HepG2 (cell line): ENCODE results near the gene MTFR1L. TPM values are rescaled to one million over a fixed set of nuclear protein-coding genes. Genes with fewer than 3 reads are reported as not detected.

Experiments used
- CHD2 ChIP-seq: IDR thresholded peaks from 2 replicates; pipeline ENCODE4 v1.6.1; 2011; ENCODE audit warnings: low read depth, low read length, improper control_type of control experiment
- FOXO4 ChIP-seq: sonication (generic); formaldehyde crosslinking; conservative IDR thresholded peaks from 2 replicates; pipeline ENCODE4 v1.8.1; 2023; ENCODE audit warnings: missing genetic modification reagents
- HMG20B ChIP-seq: conservative IDR thresholded peaks from 2 replicates; pipeline ENCODE4 v1.6.1; 2016; ENCODE audit warnings: missing genetic modification reagents, missing compliant biosample characterization
- HNRNPK ChIP-seq: fragments of 200-400 bp; formaldehyde crosslinking; IDR thresholded peaks from 2 replicates; pipeline ENCODE4 v1.6.1; 2018; ENCODE audit warnings: low read length, low read depth, moderate library complexity, mild to moderate bottlenecking; ENCODE audit not compliant: poor library complexity, severe bottlenecking
- KDM1A ChIP-seq: IDR thresholded peaks from 2 replicates; pipeline ENCODE4 v1.6.1; 2016; ENCODE audit warnings: missing compliant biosample characterization
- KLF16 ChIP-seq, 2 experiments: sonication (generic) in 1 of 2; formaldehyde crosslinking in 1 of 2; IDR thresholded peaks; 2 replicates each; pipeline versions ENCODE4 v1.6.1 to v1.8.0; 2016 to 2023; ENCODE audit warnings: missing genetic modification reagents in 2 of 2, missing compliant biosample characterization in 1 of 2
- NFYC ChIP-seq: IDR thresholded peaks from 2 replicates; pipeline ENCODE4 v1.6.1; 2016; ENCODE audit warnings: missing genetic modification reagents, missing compliant biosample characterization
- NR3C1 ChIP-seq: sonication (generic); formaldehyde crosslinking; IDR thresholded peaks from 2 replicates; pipeline ENCODE4 v1.4.0; 2020; ENCODE audit warnings: missing genetic modification reagents
- POLR2A ChIP-seq, 2 experiments: IDR thresholded peaks; 2 replicates each; pipeline ENCODE4 v1.6.1; 2011; ENCODE audit warnings: low read depth in 2 of 2, low read length in 2 of 2, mild to moderate bottlenecking in 1 of 2, moderate library complexity in 1 of 2; ENCODE audit not compliant: insufficient read depth in 1 of 2
- SOX5 ChIP-seq: IDR thresholded peaks from 2 replicates; pipeline ENCODE4 v1.6.1; 2016; ENCODE audit warnings: borderline replicate concordance
- ZBTB26 ChIP-seq: IDR thresholded peaks from 2 replicates; pipeline ENCODE4 v1.6.1; 2016; ENCODE audit warnings: missing compliant biosample characterization, missing genetic modification reagents, borderline replicate concordance
- ZBTB3 ChIP-seq: sonication (generic); formaldehyde crosslinking; IDR thresholded peaks from 2 replicates; pipeline ENCODE4 v1.4.0; 2020; ENCODE audit warnings: low read depth, mild to moderate bottlenecking, moderate library complexity, missing genetic modification reagents, borderline replicate concordance
- ZBTB33 ChIP-seq: sonication (generic); formaldehyde crosslinking; IDR thresholded peaks from 2 replicates; pipeline ENCODE4 v1.4.0; 2020; ENCODE audit warnings: missing genetic modification reagents
- ZBTB7B ChIP-seq: sonication (generic); formaldehyde crosslinking; IDR thresholded peaks from 2 replicates; pipeline ENCODE4 v1.4.0; 2020; ENCODE audit warnings: missing genetic modification reagents
- ZFY ChIP-seq: sonication (generic); formaldehyde crosslinking; IDR thresholded peaks from 2 replicates; pipeline ENCODE4 v1.4.0; 2020; ENCODE audit warnings: missing genetic modification reagents
- ZNF44 ChIP-seq: sonication (generic); formaldehyde crosslinking; IDR thresholded peaks from 2 replicates; pipeline ENCODE4 v1.5.1; 2020; ENCODE audit warnings: mild to moderate bottlenecking, missing genetic modification reagents
- ZNF496 ChIP-seq: sonication (generic); formaldehyde crosslinking; IDR thresholded peaks from 2 replicates; pipeline ENCODE4 v1.8.1; 2023; ENCODE audit warnings: mild to moderate bottlenecking, moderate library complexity, missing genetic modification reagents; ENCODE audit not compliant: insufficient replicate concordance
- ZNF569 ChIP-seq: sonication (generic); formaldehyde crosslinking; IDR thresholded peaks from 2 replicates; pipeline ENCODE4 v1.5.0; 2020; ENCODE audit warnings: mild to moderate bottlenecking, missing genetic modification reagents, moderate library complexity, borderline replicate concordance
- polyA plus RNA-seq, 8 experiments: library from polyadenylated mRNA; depleted of rRNA in 3 of 8; stranded (reverse) in 7 of 8; unstranded in 1 of 8; fragments of >200 nt; fragmentation: Illumina TruSeq in 4 of 8; extraction: Trizol in 4 of 8; gene quantifications; 2 replicates each; pipeline versions ENCODE4 v1.2.1 to v1.2.3, GENCODE V29; 2011 to 2016; ENCODE audit warnings: low read depth in 4 of 8, missing spikeins in 1 of 8, mixed read lengths in 1 of 8; ENCODE audit not compliant: insufficient read depth in 1 of 8
- total RNA-seq, 5 experiments: library from RNA; depleted of rRNA; stranded (reverse); fragments of >200 nt; fragmentation: Illumina TruSeq; extraction: Trizol; gene quantifications; 2 replicates each; pipeline ENCODE4 v1.2.3, GENCODE V29; 2016; ENCODE audit warnings: low read depth in 1 of 5
- TF ChIP-seq, protein P1 (sequence below): sonication (generic); formaldehyde crosslinking; IDR thresholded peaks from 2 replicates; pipeline ENCODE4 v1.5.1; 2020; ENCODE audit warnings: missing genetic modification reagents, mild to moderate bottlenecking, borderline replicate concordance
- TF ChIP-seq, protein P2 (sequence below): sonication (generic); formaldehyde crosslinking; IDR thresholded peaks from 2 replicates; pipeline ENCODE4 v1.4.0; 2020; ENCODE audit warnings: missing genetic modification reagents, borderline replicate concordance

MTFR1L gene
- total and polyA plus RNA-seq, 2 of the 13 experiments (the other 11 are each of a cell fraction or from before 2014, with no cell fraction given) = 38.0 to 55.7 TPM

GRCh38 chr1:25821112-25821476 lies 1.3 kb downstream of the MTFR1L start (continued):
- TF ChIP-seq ZBTB33 (CRISPR knock-in tag) = no peak
- no peak for TF ChIP-seq ZBTB3 (CRISPR knock-in tag)
- no peak for TF ChIP-seq CHD2
- no peak; the same call in 1 of the 2 replicates for TF ChIP-seq ZFY (CRISPR knock-in tag)
- TF ChIP-seq ZNF44 = no peak
- no peak for TF ChIP-seq SOX5 (CRISPR knock-in tag)
- no peak for TF ChIP-seq KDM1A (CRISPR knock-in tag)
- TF ChIP-seq KLF16 (CRISPR knock-in tag; IDR thresholded peaks at IDR 0.05) = 0 out of 4 replicates have a peak, but pooled peaks of 1 of the 2 experiments have one; percentile 30
- no peak for TF ChIP-seq NFYC (CRISPR knock-in tag)
- no peak for TF ChIP-seq HMG20B
- TF ChIP-seq HNRNPK = no peak
- 0 out of 2 replicates have a peak, but pooled peaks have one; percentile 36 for TF ChIP-seq FOXO4
- TF ChIP-seq ZNF569 (CRISPR knock-in tag) = no peak
- TF ChIP-seq, protein P1, sequence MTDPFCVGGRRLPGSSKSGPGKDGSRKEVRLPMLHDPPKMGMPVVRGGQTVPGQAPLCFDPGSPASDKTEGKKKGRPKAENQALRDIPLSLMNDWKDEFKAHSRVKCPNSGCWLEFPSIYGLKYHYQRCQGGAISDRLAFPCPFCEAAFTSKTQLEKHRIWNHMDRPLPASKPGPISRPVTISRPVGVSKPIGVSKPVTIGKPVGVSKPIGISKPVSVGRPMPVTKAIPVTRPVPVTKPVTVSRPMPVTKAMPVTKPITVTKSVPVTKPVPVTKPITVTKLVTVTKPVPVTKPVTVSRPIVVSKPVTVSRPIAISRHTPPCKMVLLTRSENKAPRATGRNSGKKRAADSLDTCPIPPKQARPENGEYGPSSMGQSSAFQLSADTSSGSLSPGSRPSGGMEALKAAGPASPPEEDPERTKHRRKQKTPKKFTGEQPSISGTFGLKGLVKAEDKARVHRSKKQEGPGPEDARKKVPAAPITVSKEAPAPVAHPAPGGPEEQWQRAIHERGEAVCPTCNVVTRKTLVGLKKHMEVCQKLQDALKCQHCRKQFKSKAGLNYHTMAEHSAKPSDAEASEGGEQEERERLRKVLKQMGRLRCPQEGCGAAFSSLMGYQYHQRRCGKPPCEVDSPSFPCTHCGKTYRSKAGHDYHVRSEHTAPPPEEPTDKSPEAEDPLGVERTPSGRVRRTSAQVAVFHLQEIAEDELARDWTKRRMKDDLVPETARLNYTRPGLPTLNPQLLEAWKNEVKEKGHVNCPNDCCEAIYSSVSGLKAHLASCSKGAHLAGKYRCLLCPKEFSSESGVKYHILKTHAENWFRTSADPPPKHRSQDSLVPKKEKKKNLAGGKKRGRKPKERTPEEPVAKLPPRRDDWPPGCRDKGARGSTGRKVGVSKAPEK (CRISPR knock-in tag) = 0 out of 2 replicates have a peak, but pooled peaks have one; percentile 40
- peak; percentile 6 to 10; a peak in 2 of 4 replicates for TF ChIP-seq POLR2A (IDR thresholded peaks at IDR 0.05; ENCODE audit: insufficient read depth in 1 of 2, low read depth in 2 of 2, low read length in 2 of 2)
- TF ChIP-seq, protein P2, sequence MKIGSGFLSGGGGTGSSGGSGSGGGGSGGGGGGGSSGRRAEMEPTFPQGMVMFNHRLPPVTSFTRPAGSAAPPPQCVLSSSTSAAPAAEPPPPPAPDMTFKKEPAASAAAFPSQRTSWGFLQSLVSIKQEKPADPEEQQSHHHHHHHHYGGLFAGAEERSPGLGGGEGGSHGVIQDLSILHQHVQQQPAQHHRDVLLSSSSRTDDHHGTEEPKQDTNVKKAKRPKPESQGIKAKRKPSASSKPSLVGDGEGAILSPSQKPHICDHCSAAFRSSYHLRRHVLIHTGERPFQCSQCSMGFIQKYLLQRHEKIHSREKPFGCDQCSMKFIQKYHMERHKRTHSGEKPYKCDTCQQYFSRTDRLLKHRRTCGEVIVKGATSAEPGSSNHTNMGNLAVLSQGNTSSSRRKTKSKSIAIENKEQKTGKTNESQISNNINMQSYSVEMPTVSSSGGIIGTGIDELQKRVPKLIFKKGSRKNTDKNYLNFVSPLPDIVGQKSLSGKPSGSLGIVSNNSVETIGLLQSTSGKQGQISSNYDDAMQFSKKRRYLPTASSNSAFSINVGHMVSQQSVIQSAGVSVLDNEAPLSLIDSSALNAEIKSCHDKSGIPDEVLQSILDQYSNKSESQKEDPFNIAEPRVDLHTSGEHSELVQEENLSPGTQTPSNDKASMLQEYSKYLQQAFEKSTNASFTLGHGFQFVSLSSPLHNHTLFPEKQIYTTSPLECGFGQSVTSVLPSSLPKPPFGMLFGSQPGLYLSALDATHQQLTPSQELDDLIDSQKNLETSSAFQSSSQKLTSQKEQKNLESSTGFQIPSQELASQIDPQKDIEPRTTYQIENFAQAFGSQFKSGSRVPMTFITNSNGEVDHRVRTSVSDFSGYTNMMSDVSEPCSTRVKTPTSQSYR = no peak
- TF ChIP-seq ZNF496 (CRISPR knock-in tag) = no peak
- no peak for TF ChIP-seq ZBTB7B
- TF ChIP-seq NR3C1 = no peak
- TF ChIP-seq ZBTB26 (CRISPR knock-in tag) = no peak
